Panc1 (cell line): ENCODE data around the gene ANKRD33B. TPM values are rescaled to one million over a fixed set of nuclear protein-coding genes. Genes with fewer than 3 reads are reported as not detected.

ENCODE experiments used
- ATAC-seq: fragments of 200-7000 bp; cut with Tn5 transposase; 2 replicates; pipeline ENCODE4 v1.9.1; 2020; ENCODE audit warnings: mild to moderate bottlenecking, moderate library complexity
- BruUV-seq: library from RNA; stranded (reverse); fragments of 400-500 nt; replicated peaks from 2 replicates; lab custom pipeline; 2021; lab: Mats Ljungman, UMichigan
- CTCF ChIA-PET: fragments of 300-600 bp; sonication (Branson Sonifier 250); formaldehyde crosslinking; loops from one replicate; lab custom pipeline; 2022; ENCODE audit warnings: antibody characterized with exemption; lab: Charles Lee
- POLR2A ChIA-PET: fragments of 300-600 bp; sonication (Branson Sonifier 250); formaldehyde crosslinking; loops from one replicate; lab custom pipeline; 2022; ENCODE audit warnings: antibody characterized with exemption; lab: Charles Lee
- DNase-seq: peaks from one replicate; pipeline ENCODE4 v3.0.0-alpha.2; 2010; ENCODE audit warnings: low read depth, low spot score
- H3K27ac ChIP-seq: 2 replicates; pipeline ENCODE4 v1.5.1; 2011; ENCODE audit warnings: mild to moderate bottlenecking, low read length, inconsistent platforms
- H3K27me3 ChIP-seq: fragments of 200-500 bp; sonication (Bioruptor generic); 2 replicates; pipeline ENCODE4 v1.6.0; 2014; ENCODE audit warnings: low read length, inconsistent platforms; ENCODE audit not compliant: control insufficient read depth, insufficient read depth
- H3K36me3 ChIP-seq: fragments of 200-500 bp; sonication (Bioruptor generic); 2 replicates; pipeline ENCODE4 v1.5.1; 2014; ENCODE audit warnings: inconsistent platforms, mild to moderate bottlenecking, low read length, moderate library complexity; ENCODE audit not compliant: control insufficient read depth, insufficient read depth
- H3K4me1 ChIP-seq: 2 replicates; pipeline ENCODE4 v1.5.1; 2011; ENCODE audit warnings: inconsistent platforms, mild to moderate bottlenecking, low read length, moderate library complexity; ENCODE audit not compliant: control insufficient read depth, insufficient read depth
- H3K4me3 ChIP-seq, 2 experiments: 2 replicates each; pipeline ENCODE4 v1.5.1; 2011 to 2012; ENCODE audit warnings: low read depth in 2 of 2, low read length in 2 of 2, mild to moderate bottlenecking in 2 of 2, inconsistent platforms in 1 of 2, moderate library complexity in 1 of 2
- H3K9me3 ChIP-seq: fragments of 200-500 bp; sonication (Bioruptor generic); 2 replicates; pipeline ENCODE4 v1.5.1; 2014; ENCODE audit warnings: low read depth, mild to moderate bottlenecking, inconsistent platforms, low read length, moderate library complexity; ENCODE audit not compliant: control insufficient read depth, insufficient read depth
- POLR2AphosphoS5 ChIP-seq: IDR thresholded peaks from 2 replicates; pipeline ENCODE4 v1.6.1; 2012; ENCODE audit warnings: mild to moderate bottlenecking, low read depth, low read length, moderate library complexity
- SIN3A ChIP-seq: IDR thresholded peaks from 2 replicates; pipeline ENCODE4 v1.6.1; 2012; ENCODE audit warnings: low read depth, mild to moderate bottlenecking, low read length, moderate library complexity, borderline replicate concordance; ENCODE audit not compliant: insufficient read depth
- TCF7L2 ChIP-seq: IDR thresholded peaks from 2 replicates; pipeline ENCODE4 v1.6.1; 2011; ENCODE audit warnings: mild to moderate bottlenecking, low read depth, low read length, inconsistent platforms
- in situ Hi-C: cut with HindIII; loops from 2 replicates; pipeline ENCODE4 v1.10.0; 2016; ENCODE audit warnings: low sequenced_read_pairs, low pct_unique_long_range_greater_than_20kb
- intact Hi-C: fragments of 100-400 bp; cut with micrococcal nuclease; formaldehyde crosslinking; loops from one replicate; pipeline ENCODE4 v1.10.0; 2022; ENCODE audit not compliant: unreplicated experiment
- total RNA-seq: library from RNA; stranded (reverse); gene quantifications from one replicate; pipeline ENCODE4 v1.2.1, GENCODE V29; 2021; ENCODE audit not compliant: unreplicated experiment
- TF ChIP-seq, protein P1 (sequence below): fragments of 450-650 bp; IDR thresholded peaks from 2 replicates; pipeline ENCODE4 v1.5.1; 2017; ENCODE audit warnings: mild to moderate bottlenecking
- TF ChIP-seq, protein P2 (sequence below), 2 experiments: IDR thresholded peaks; 2 replicates each; pipeline ENCODE4 v1.6.1; 2011 to 2012; ENCODE audit warnings: low read depth in 2 of 2, control low read depth in 1 of 2, low read length in 1 of 2, mild to moderate bottlenecking in 1 of 2, moderate library complexity in 1 of 2; ENCODE audit not compliant: insufficient read depth in 1 of 2

The ANKRD33B gene
- total RNA-seq, 1 experiment from 2014 or later, result 19.1 TPM

GRCh38 chr5:10584714-10585517, 21.0 kb downstream of the ANKRD33B start:
- no peaks in the 10 kb centered on the region for H3K9me3 ChIP-seq
- no peak overlapping the region for H3K4me3 ChIP-seq
- POLR2A ChIA-PET, result no interaction called here
- TF ChIP-seq, protein P1, sequence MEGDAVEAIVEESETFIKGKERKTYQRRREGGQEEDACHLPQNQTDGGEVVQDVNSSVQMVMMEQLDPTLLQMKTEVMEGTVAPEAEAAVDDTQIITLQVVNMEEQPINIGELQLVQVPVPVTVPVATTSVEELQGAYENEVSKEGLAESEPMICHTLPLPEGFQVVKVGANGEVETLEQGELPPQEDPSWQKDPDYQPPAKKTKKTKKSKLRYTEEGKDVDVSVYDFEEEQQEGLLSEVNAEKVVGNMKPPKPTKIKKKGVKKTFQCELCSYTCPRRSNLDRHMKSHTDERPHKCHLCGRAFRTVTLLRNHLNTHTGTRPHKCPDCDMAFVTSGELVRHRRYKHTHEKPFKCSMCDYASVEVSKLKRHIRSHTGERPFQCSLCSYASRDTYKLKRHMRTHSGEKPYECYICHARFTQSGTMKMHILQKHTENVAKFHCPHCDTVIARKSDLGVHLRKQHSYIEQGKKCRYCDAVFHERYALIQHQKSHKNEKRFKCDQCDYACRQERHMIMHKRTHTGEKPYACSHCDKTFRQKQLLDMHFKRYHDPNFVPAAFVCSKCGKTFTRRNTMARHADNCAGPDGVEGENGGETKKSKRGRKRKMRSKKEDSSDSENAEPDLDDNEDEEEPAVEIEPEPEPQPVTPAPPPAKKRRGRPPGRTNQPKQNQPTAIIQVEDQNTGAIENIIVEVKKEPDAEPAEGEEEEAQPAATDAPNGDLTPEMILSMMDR, result no peak
- TF ChIP-seq POLR2AphosphoS5 (no peak), TCF7L2 (no peak), SIN3A (no peak)
- TF ChIP-seq, protein P2, sequence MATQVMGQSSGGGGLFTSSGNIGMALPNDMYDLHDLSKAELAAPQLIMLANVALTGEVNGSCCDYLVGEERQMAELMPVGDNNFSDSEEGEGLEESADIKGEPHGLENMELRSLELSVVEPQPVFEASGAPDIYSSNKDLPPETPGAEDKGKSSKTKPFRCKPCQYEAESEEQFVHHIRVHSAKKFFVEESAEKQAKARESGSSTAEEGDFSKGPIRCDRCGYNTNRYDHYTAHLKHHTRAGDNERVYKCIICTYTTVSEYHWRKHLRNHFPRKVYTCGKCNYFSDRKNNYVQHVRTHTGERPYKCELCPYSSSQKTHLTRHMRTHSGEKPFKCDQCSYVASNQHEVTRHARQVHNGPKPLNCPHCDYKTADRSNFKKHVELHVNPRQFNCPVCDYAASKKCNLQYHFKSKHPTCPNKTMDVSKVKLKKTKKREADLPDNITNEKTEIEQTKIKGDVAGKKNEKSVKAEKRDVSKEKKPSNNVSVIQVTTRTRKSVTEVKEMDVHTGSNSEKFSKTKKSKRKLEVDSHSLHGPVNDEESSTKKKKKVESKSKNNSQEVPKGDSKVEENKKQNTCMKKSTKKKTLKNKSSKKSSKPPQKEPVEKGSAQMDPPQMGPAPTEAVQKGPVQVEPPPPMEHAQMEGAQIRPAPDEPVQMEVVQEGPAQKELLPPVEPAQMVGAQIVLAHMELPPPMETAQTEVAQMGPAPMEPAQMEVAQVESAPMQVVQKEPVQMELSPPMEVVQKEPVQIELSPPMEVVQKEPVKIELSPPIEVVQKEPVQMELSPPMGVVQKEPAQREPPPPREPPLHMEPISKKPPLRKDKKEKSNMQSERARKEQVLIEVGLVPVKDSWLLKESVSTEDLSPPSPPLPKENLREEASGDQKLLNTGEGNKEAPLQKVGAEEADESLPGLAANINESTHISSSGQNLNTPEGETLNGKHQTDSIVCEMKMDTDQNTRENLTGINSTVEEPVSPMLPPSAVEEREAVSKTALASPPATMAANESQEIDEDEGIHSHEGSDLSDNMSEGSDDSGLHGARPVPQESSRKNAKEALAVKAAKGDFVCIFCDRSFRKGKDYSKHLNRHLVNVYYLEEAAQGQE (IDR thresholded peaks at IDR 0.05; ENCODE audit: insufficient read depth in 1 of 2, low read depth in 2 of 2, low read length in 1 of 2), result no peak
- intact Hi-C loops (no loop called here), in situ Hi-C loops (no loop called here)
- peaks cover 17% of the 10 kb centered on the region for H3K4me1 ChIP-seq
- no peaks in the 10 kb centered on the region for H3K27me3 ChIP-seq
- H3K27ac ChIP-seq, result no peak overlapping the region
- H3K36me3 ChIP-seq, result no peaks in the 10 kb centered on the region
- CTCF ChIA-PET, result interaction anchor here (0.6 kb wide), 1 partner anchor 271 kb away, joined by 3 read pairs; no protein-coding TSS in a partner anchor
- DNase-seq (no peak), ATAC-seq (no peak)
- no TSS peak for BruUV-seq

DNA sequence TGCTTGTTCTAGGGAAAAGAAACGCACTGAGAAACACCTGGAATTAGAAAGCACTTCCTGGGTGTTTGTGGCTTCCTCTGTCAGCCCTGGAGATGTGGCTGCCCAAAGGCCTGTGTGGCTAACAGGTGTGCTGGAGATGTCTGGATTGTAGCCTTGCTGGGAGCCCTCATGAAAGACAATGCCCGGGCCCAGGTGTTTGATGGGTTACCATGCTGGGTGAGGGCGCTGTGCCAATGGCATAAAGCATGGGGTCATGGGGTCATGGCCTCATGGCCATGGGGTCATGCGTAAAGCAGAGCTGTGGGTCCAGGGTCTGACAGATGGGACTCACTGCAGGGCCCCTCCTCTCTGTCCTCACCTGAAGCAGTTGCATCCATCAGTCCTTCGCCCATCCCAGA, 21.6 kb downstream of the ANKRD33B start:
- H3K27ac ChIP-seq, result no peak overlapping the region
- H3K4me1 ChIP-seq, result peaks cover 23% of the 10 kb centered on the region
- H3K4me3 ChIP-seq, result no peak overlapping the region
- intact Hi-C loops (no loop called here), in situ Hi-C loops (no loop called here)
- DNase-seq (no peak), ATAC-seq (no peak)
- H3K36me3 ChIP-seq, result no peaks in the 10 kb centered on the region
- no peaks in the 10 kb centered on the region for H3K27me3 ChIP-seq
- no peak for TF ChIP-seq POLR2AphosphoS5
- TF ChIP-seq, protein P2 (IDR thresholded peaks at IDR 0.05; ENCODE audit: insufficient read depth in 1 of 2, low read depth in 2 of 2, low read length in 1 of 2), result no peak
- TF ChIP-seq TCF7L2, result no peak
- no peak for TF ChIP-seq SIN3A
- TF ChIP-seq, protein P1, result no peak
- POLR2A ChIA-PET, result no interaction called here
- H3K9me3 ChIP-seq, result no peaks in the 10 kb centered on the region
- BruUV-seq, result no TSS peak
- CTCF ChIA-PET, result interaction anchor here (0.6 kb wide), 1 partner anchor 270 kb away, joined by 3 read pairs; no protein-coding TSS in a partner anchor
